Endothelial cell of umbilical vein (primary cell): ENCODE measurements around the gene SLC25A27. TPM values are rescaled to one million over a fixed set of nuclear protein-coding genes. Genes with fewer than 3 reads are reported as not detected.

Source experiments
- BruUV-seq: library from RNA; stranded (reverse); fragments of 400-500 nt; replicated peaks from 2 replicates; lab custom pipeline; 2021; lab: Mats Ljungman, UMichigan
- CTCF ChIA-PET: fragments of 300-600, 350-600 bp; sonication (Branson Sonifier 250); formaldehyde crosslinking; loops from one replicate; lab custom pipeline; 2021; ENCODE audit warnings: antibody characterized with exemption, inconsistent platforms; lab: Charles Lee
- POLR2A ChIA-PET: fragments of 300-600, 350-600 bp; sonication (Branson Sonifier 250); formaldehyde crosslinking; loops from one replicate; lab custom pipeline; 2021; ENCODE audit warnings: antibody characterized with exemption, inconsistent platforms; lab: Charles Lee
- DNase-seq: peaks from one replicate; pipeline ENCODE4 v3.0.0-alpha.2; 2011; ENCODE audit warnings: low read depth, low spot score
- FAIRE-seq: peaks from 2 replicates; lab custom pipeline; 2011; peaks lifted over from hg19 to GRCh38; lab: Jason Lieb, UNC
- H2AFZ ChIP-seq: 2 replicates; pipeline ENCODE4 v1.6.0; 2012; ENCODE audit warnings: low read depth, low read length, control low read depth, inconsistent platforms
- H3K27ac ChIP-seq: 2 replicates; pipeline ENCODE4 v1.5.1; 2011; ENCODE audit warnings: low read depth, mild to moderate bottlenecking, control low read depth, low read length, moderate library complexity; ENCODE audit not compliant: insufficient read depth
- H3K27me3 ChIP-seq, 2 experiments: 2 replicates each; pipeline versions ENCODE4 v1.6.0 to v1.6.1; 2011; ENCODE audit warnings: low read length in 2 of 2, mixed read lengths in 1 of 2; ENCODE audit not compliant: control insufficient read depth in 2 of 2, insufficient read depth in 2 of 2
- H3K36me3 ChIP-seq, 2 experiments: 2 replicates in 1 of 2; 3 replicates in 1 of 2; pipeline ENCODE4 v1.5.1; 2011; ENCODE audit warnings: low read length in 2 of 2, mild to moderate bottlenecking in 1 of 2, moderate library complexity in 1 of 2; ENCODE audit not compliant: control insufficient read depth in 2 of 2, insufficient read depth in 2 of 2; ENCODE audit errors: extremely low read depth in 1 of 2
- H3K4me1 ChIP-seq: 3 replicates; pipeline ENCODE4 v1.5.1; 2011; ENCODE audit warnings: mild to moderate bottlenecking, low read length; ENCODE audit not compliant: control insufficient read depth, insufficient read depth; ENCODE audit errors: extremely low read depth
- H3K4me2 ChIP-seq: 2 replicates; pipeline ENCODE4 v1.6.1; 2011; ENCODE audit warnings: low read length, control low read depth, mixed read lengths; ENCODE audit not compliant: insufficient read depth
- H3K4me3 ChIP-seq, 3 experiments: fragments of 200-600 bp in 1 of 3; sonication (generic), shearing (Covaris generic) in 1 of 3; replicated peaks in 1 of 3; 2 replicates each; pipeline ENCODE4 v1.5.1; 2011 to 2016; ENCODE audit warnings: control low read depth in 3 of 3, low read length in 3 of 3, mild to moderate bottlenecking in 2 of 3, inconsistent platforms in 1 of 3, low read depth in 1 of 3, moderate library complexity in 1 of 3; ENCODE audit not compliant: insufficient read depth in 1 of 3
- H3K79me2 ChIP-seq: 2 replicates; pipeline ENCODE4 v1.6.0; 2012; ENCODE audit warnings: low read length, inconsistent platforms; ENCODE audit not compliant: control insufficient read depth, insufficient read depth
- H3K9ac ChIP-seq: replicated peaks from 2 replicates; pipeline ENCODE3; 2011; ENCODE audit warnings: low read length, control low read depth; ENCODE audit not compliant: insufficient read depth; ENCODE audit errors: extremely low read depth
- H3K9me1 ChIP-seq: replicated peaks from 3 replicates; pipeline ENCODE4 v1.6.0; 2011; ENCODE audit warnings: mild to moderate bottlenecking, low read length; ENCODE audit not compliant: control insufficient read depth, insufficient read depth; ENCODE audit errors: extremely low read depth
- H3K9me3 ChIP-seq: replicated peaks from 2 replicates; pipeline ENCODE4 v1.5.1; 2012; ENCODE audit warnings: low read length, inconsistent platforms; ENCODE audit not compliant: control insufficient read depth, insufficient read depth
- H4K20me1 ChIP-seq: replicated peaks from 2 replicates; pipeline ENCODE3; 2011; ENCODE audit warnings: mild to moderate bottlenecking, low read length; ENCODE audit not compliant: control insufficient read depth, insufficient read depth; ENCODE audit errors: extremely low read depth
- EZH2 ChIP-seq: IDR thresholded peaks from 2 replicates; pipeline ENCODE4 v1.6.1; 2012; ENCODE audit warnings: borderline replicate concordance, low read depth, mild to moderate bottlenecking, moderate library complexity, low read length, inconsistent platforms; ENCODE audit not compliant: severe bottlenecking
- FOS ChIP-seq: IDR thresholded peaks from 2 replicates; pipeline ENCODE4 v1.6.1; 2011; ENCODE audit warnings: mild to moderate bottlenecking, low read length, moderate library complexity, borderline replicate concordance; ENCODE audit not compliant: insufficient read depth
- GATA2 ChIP-seq: IDR thresholded peaks from 2 replicates; pipeline ENCODE4 v1.7.0; 2011; ENCODE audit warnings: low read depth, mild to moderate bottlenecking, moderate library complexity, mixed read lengths, low read length; ENCODE audit not compliant: insufficient read length, insufficient read depth
- JUN ChIP-seq: IDR thresholded peaks from 2 replicates; pipeline ENCODE4 v1.6.1; 2011; ENCODE audit warnings: borderline replicate concordance, low read depth; ENCODE audit not compliant: insufficient read length, insufficient read depth
- MAX ChIP-seq: IDR thresholded peaks from 2 replicates; pipeline ENCODE4 v1.6.1; 2011; ENCODE audit not compliant: insufficient read depth, insufficient read length
- MYC ChIP-seq: IDR thresholded peaks from one replicate; pipeline ENCODE4 v1.6.1; 2011; ENCODE audit warnings: mild to moderate bottlenecking, low read depth, low read length
- POLR2A ChIP-seq: IDR thresholded peaks from 2 replicates; pipeline ENCODE4 v1.6.1; 2012; ENCODE audit warnings: low read depth, mild to moderate bottlenecking, control low read depth, low read length
- POLR2AphosphoS5 ChIP-seq: IDR thresholded peaks from 2 replicates; pipeline ENCODE4 v1.6.1; 2012; ENCODE audit warnings: low read depth, mild to moderate bottlenecking, control low read depth, low read length, moderate library complexity; ENCODE audit not compliant: insufficient read depth
- dilution Hi-C: fragments of 300-500 bp; cut with MboI; formaldehyde crosslinking; loops from one replicate; pipeline ENCODE4 v1.15.0; 2019; ENCODE audit warnings: low sequenced_read_pairs; ENCODE audit not compliant: extremely low pct_ligation_motif_present
- intact Hi-C: fragments of 100-400 bp; cut with micrococcal nuclease; formaldehyde crosslinking; loops from one replicate; pipeline ENCODE4 v1.10.0; 2022
- polyA plus RNA-seq, 4 experiments: library from polyadenylated mRNA; depleted of rRNA in 3 of 4; stranded (reverse) in 3 of 4; unstranded in 1 of 4; fragments of >200 nt; gene quantifications; 2 replicates each; pipeline versions ENCODE4 v1.2.1 to v1.2.3, GENCODE V29; 2011 to 2012; ENCODE audit warnings: missing spikeins in 1 of 4
- total RNA-seq: library from RNA; stranded (reverse); gene quantifications from 2 replicates; pipeline ENCODE4 v1.2.3, GENCODE V29; 2021
- TF ChIP-seq, protein P1 (sequence below), 2 donors: IDR thresholded peaks; 1 replicate in 1 of 2; 2 replicates in 1 of 2; pipeline ENCODE4 v1.5.1; 2011; ENCODE audit warnings: low read length in 2 of 2, mild to moderate bottlenecking in 2 of 2, moderate library complexity in 2 of 2, control low read depth in 1 of 2, inconsistent platforms in 1 of 2, low read depth in 1 of 2; ENCODE audit not compliant: insufficient read depth in 1 of 2; ENCODE audit errors: extremely low read depth in 1 of 2

Gene SLC25A27
- total and polyA plus RNA-seq, 2 donors (not counting 3 experiments of a cell fraction or from before 2014, with no cell fraction given), result 3.3 to 4.0 TPM

GRCh38 chr6:46618726-46619125 is 34.0 kb upstream of the SLC25A27 start:
- Histone ChIP-seq H3K27me3 (no peaks in the 10 kb centered on the region), H3K79me2 (no peaks in the 10 kb centered on the region), H3K4me1 (no peaks in the 10 kb centered on the region), H3K9me3 (no peaks in the 10 kb centered on the region), H3K9me1 (no peaks in the 10 kb centered on the region), H3K4me2 (no peak overlapping the region), H3K9ac (no peak overlapping the region), H4K20me1 (no peaks in the 10 kb centered on the region), H2AFZ (no peak overlapping the region), H3K4me3 (no peak overlapping the region), H3K36me3 (no peaks in the 10 kb centered on the region), H3K27ac (no peak overlapping the region)
- BruUV-seq, result no TSS peak
- POLR2A ChIA-PET, result no interaction called here
- FAIRE-seq, result no peak
- TF ChIP-seq MYC, result no peak
- no peak for TF ChIP-seq POLR2A
- TF ChIP-seq GATA2, result no peak
- no peak for TF ChIP-seq FOS
- TF ChIP-seq MAX, result no peak
- no peak for TF ChIP-seq EZH2
- TF ChIP-seq, protein P1, sequence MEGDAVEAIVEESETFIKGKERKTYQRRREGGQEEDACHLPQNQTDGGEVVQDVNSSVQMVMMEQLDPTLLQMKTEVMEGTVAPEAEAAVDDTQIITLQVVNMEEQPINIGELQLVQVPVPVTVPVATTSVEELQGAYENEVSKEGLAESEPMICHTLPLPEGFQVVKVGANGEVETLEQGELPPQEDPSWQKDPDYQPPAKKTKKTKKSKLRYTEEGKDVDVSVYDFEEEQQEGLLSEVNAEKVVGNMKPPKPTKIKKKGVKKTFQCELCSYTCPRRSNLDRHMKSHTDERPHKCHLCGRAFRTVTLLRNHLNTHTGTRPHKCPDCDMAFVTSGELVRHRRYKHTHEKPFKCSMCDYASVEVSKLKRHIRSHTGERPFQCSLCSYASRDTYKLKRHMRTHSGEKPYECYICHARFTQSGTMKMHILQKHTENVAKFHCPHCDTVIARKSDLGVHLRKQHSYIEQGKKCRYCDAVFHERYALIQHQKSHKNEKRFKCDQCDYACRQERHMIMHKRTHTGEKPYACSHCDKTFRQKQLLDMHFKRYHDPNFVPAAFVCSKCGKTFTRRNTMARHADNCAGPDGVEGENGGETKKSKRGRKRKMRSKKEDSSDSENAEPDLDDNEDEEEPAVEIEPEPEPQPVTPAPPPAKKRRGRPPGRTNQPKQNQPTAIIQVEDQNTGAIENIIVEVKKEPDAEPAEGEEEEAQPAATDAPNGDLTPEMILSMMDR (IDR thresholded peaks at IDR 0.05; ENCODE audit: extremely low read depth in 1 of 2, insufficient read depth in 1 of 2, low read depth in 1 of 2, low read length in 2 of 2), result no peak
- no peak for TF ChIP-seq JUN
- no peak for TF ChIP-seq POLR2AphosphoS5
- no peak for DNase-seq
- dilution Hi-C loops (no loop called here), intact Hi-C loops (no loop called here)
- CTCF ChIA-PET, result interaction anchor here (0.8 kb wide), 1 partner anchor 9 kb away, joined by 3 read pairs; no protein-coding TSS in a partner anchor
